ENCODE measurements around the gene ZNF205. TPM values are rescaled to one million over a fixed set of nuclear protein-coding genes. Genes with fewer than 3 reads are reported as not detected.

ZNF205 gene
- total and polyA plus RNA-seq, 9 of the 15 experiments (the other 6 are each of a cell fraction or from before 2014, with no cell fraction given), result 2.4 to 11.8 (median 5.1) TPM; not detected in 2

- TF ChIP-seq, protein P1, sequence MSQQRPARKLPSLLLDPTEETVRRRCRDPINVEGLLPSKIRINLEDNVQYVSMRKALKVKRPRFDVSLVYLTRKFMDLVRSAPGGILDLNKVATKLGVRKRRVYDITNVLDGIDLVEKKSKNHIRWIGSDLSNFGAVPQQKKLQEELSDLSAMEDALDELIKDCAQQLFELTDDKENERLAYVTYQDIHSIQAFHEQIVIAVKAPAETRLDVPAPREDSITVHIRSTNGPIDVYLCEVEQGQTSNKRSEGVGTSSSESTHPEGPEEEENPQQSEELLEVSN (IDR thresholded peaks at IDR 0.05; ENCODE audit: borderline replicate concordance in 1 of 2, extremely low read depth in 1 of 2, insufficient read depth in 1 of 2, insufficient read length in 1 of 2, low read depth in 1 of 2, low read length in 1 of 2, poor library complexity in 1 of 2, severe bottlenecking in 1 of 2), result peak in 1 of 2 experiments; percentile 28
- no peak for TF ChIP-seq POLR2A (conservative IDR thresholded peaks at IDR 0.05)
- TF ChIP-seq CEBPB (tag; IDR thresholded peaks at IDR 0.05), result no peak
- no peak for TF ChIP-seq CEBPZ (IDR thresholded peaks at IDR 0.05; ENCODE audit: borderline replicate concordance, low read depth, low read length)
- no peak for TF ChIP-seq MNT (conservative IDR thresholded peaks at IDR 0.05)
- TF ChIP-seq ZNF436 (CRISPR knock-in tag; IDR thresholded peaks at IDR 0.05), result no peak
- TF ChIP-seq NCOA2 (IDR thresholded peaks at IDR 0.05; ENCODE audit: partially characterized antibody in 2 of 2), result no peak
- no peak for TF ChIP-seq CCNT2 (IDR thresholded peaks at IDR 0.05; ENCODE audit: borderline replicate concordance, extremely low read depth, insufficient read length, low read depth, low read length)
- TF ChIP-seq L3MBTL2 (IDR thresholded peaks at IDR 0.05), result peak; percentile 49; the same call in 1 of the 2 replicates
- TF ChIP-seq POLR2G (IDR thresholded peaks at IDR 0.05; ENCODE audit: low read depth, low read length), result no peak
- no peak for TF ChIP-seq PKNOX1 (IDR thresholded peaks at IDR 0.05)
- TF ChIP-seq MAFF (IDR thresholded peaks at IDR 0.05; ENCODE audit: low read length), result no peak
- TF ChIP-seq, protein P2, sequence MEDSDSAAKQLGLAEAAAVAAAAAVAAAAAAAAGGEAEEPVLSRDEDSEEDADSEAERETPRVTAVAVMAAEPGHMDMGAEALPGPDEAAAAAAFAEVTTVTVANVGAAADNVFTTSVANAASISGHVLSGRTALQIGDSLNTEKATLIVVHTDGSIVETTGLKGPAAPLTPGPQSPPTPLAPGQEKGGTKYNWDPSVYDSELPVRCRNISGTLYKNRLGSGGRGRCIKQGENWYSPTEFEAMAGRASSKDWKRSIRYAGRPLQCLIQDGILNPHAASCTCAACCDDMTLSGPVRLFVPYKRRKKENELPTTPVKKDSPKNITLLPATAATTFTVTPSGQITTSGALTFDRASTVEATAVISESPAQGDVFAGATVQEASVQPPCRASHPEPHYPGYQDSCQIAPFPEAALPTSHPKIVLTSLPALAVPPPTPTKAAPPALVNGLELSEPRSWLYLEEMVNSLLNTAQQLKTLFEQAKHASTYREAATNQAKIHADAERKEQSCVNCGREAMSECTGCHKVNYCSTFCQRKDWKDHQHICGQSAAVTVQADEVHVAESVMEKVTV (CRISPR knock-in tag; IDR thresholded peaks at IDR 0.05), result peak; percentile 51; the same call in 1 of the 2 replicates
- no peak for TF ChIP-seq ZNF354B (CRISPR knock-in tag; IDR thresholded peaks at IDR 0.05)
- TF ChIP-seq LARP7 (IDR thresholded peaks at IDR 0.05), result no peak
- TF ChIP-seq IFI16 (CRISPR knock-in tag; IDR thresholded peaks at IDR 0.05), result no peak
- TF ChIP-seq ESRRB (CRISPR knock-in tag; IDR thresholded peaks at IDR 0.05; ENCODE audit: borderline replicate concordance), result no peak
- no peak for TF ChIP-seq BHLHE40 (IDR thresholded peaks at IDR 0.05; ENCODE audit: low read length)
- no peak for TF ChIP-seq ZNF696 (CRISPR knock-in tag; conservative IDR thresholded peaks at IDR 0.05)
These were observed 17.9 kb upstream of the ZNF205 start (continued) for GRCh38 chr16:3094289-3095027.
